AG04450 (cell line): ENCODE measurements around the gene VSIR. TPM values are rescaled to one million over a fixed set of nuclear protein-coding genes. Genes with fewer than 3 reads are reported as not detected.

Experiments
- CTCF ChIA-PET: fragments of 300-600, 350-600 bp; formaldehyde crosslinking; extraction: SDS; loops from one replicate; lab custom pipeline; 2022; ENCODE audit warnings: antibody characterized with exemption, inconsistent platforms; lab: Charles Lee
- POLR2A ChIA-PET: fragments of 350-600 bp; formaldehyde crosslinking; extraction: SDS; loops from one replicate; lab custom pipeline; 2021; ENCODE audit warnings: antibody characterized with exemption, inconsistent platforms; lab: Yijun Ruan, JAX
- DNase-seq: peaks from one replicate; pipeline ENCODE4 v3.0.0-alpha.2; 2011; ENCODE audit warnings: low read depth, low spot score
- H3K27ac ChIP-seq: one replicate; pipeline ENCODE4 v1.5.1; 2012; ENCODE audit warnings: low read depth, low read length, control low read depth
- H3K27me3 ChIP-seq: one replicate; pipeline ENCODE4 v1.6.0; 2012; ENCODE audit warnings: low read length; ENCODE audit not compliant: control insufficient read depth, insufficient read depth
- H3K4me3 ChIP-seq: 2 replicates; pipeline ENCODE4 v1.5.1; 2011; ENCODE audit warnings: mild to moderate bottlenecking, low read depth, low read length, control low read depth
- H3K9me3 ChIP-seq: 2 replicates; pipeline ENCODE4 v1.5.1; 2012; ENCODE audit warnings: low read length; ENCODE audit not compliant: control insufficient read depth, insufficient read depth
- CTCF ChIP-seq: IDR thresholded peaks from 2 replicates; pipeline ENCODE4 v1.5.1; 2011; ENCODE audit warnings: low read depth, low read length, control low read depth, inconsistent platforms
- polyA plus RNA-seq: library from polyadenylated mRNA; depleted of rRNA; stranded (reverse); fragments of >200 nt; gene quantifications from 2 replicates; pipeline ENCODE4 v1.2.3, GENCODE V29; 2011

VSIR gene
- polyA plus RNA-seq, 1 experiment = 22.1 TPM

DNA sequence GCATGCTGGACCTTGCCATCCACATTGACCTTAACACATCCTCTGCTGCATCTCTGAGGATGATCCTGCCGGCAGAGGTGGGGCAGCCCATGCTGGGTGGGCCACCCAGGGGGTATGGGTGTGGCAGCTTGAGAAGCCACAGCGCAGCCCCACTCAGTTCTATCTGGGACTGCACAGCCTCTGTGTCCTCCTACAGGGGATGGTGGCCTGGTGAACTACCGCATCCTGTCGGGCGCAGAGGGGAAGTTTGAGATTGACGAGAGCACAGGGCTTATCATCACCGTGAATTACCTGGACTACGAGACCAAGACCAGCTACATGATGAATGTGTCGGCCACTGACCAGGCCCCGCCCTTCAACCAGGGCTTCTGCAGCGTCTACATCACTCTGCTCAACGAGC, 41.5 kb downstream of the VSIR start:
- Histone ChIP-seq H3K27me3 (peaks cover 29% of the 10 kb centered on the region), H3K4me3 (no peak overlapping the region), H3K9me3 (no peaks in the 10 kb centered on the region; the same call in 1 of the 2 replicates), H3K27ac (no peak overlapping the region)
- ChIA-PET CTCF (no interaction called here), POLR2A (no interaction called here)
- no peak for DNase-seq
- TF ChIP-seq CTCF = no peak

GRCh38 chr10:71729161-71729636, 44.1 kb downstream of the VSIR start:
- H3K27ac ChIP-seq = no peak overlapping the region
- ChIA-PET POLR2A (no interaction called here), CTCF (no interaction called here)
- no peaks in the 10 kb centered on the region; the same call in 1 of the 2 replicates for H3K9me3 ChIP-seq
- peaks cover 23% of the 10 kb centered on the region for H3K27me3 ChIP-seq
- H3K4me3 ChIP-seq = no peak overlapping the region
- DNase-seq = no peak
- TF ChIP-seq CTCF = no peak

DNA sequence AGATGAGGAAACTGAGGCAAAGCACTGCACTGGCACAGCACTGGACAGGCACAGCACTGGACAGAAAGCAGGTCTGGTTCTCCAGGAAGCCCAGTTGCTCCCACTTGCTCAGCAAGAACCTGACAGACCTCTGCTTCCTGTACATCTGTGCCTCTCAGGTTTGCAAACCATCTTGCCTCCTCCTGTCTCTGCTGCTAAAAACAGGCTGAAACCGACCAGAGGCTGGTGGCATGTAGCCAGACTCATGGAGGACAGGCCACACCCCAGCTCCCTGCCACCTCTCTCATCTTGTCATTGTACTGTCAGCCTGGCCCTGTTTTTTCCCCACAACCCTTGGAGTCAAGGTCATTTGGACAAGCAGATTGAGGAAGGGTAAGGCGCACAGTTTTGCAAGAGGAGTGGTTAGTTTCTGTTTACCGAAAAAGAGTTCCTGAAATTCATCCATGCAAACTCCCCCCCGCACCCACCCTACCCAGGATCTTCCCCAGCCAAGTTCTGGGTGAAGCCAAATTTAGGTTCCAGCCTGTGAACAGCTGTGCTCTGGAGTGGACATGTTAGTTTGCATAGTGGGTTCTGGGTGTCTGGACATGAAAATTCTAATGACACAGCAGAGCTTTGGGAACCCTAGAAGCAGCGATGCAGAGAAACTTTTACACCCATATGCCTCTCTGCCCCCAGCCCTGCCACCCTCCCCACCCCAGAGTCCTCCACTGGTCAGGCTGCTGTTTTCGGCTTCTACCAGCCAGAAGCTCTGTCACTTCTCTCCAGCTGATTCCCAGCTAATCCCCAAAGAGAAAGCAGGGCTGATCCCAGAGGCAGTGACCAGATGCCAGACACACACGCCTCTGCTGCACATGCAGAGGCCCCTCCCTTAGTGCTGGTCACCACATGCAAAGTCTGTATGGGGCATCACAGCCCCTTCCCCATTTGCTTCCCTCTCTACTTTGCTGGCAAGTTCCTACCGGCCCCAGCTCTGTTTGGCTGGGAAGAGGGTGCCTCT, 45.3 kb downstream of the VSIR start:
- peaks cover 21% of the 10 kb centered on the region for H3K27me3 ChIP-seq
- TF ChIP-seq CTCF = no peak
- H3K27ac ChIP-seq = peak overlapping the region; percentile 24
- no peak overlapping the region for H3K4me3 ChIP-seq
- ChIA-PET POLR2A (interaction anchor here (0.6 to 1.2 kb wide), 3 partner anchors 12 to 276 kb away, joined by 3 to 4 read pairs (median 4); no protein-coding TSS in a partner anchor), CTCF (interaction anchor here (0.6 kb wide), 1 partner anchor 45 kb away, joined by 4 read pairs; the partner anchor contains the start of gene VSIR)
- no peaks in the 10 kb centered on the region; the same call in none of the 2 replicates for H3K9me3 ChIP-seq
- no peak for DNase-seq

- ChIA-PET CTCF (interaction anchor here (1.1 kb wide), 1 partner anchor 10 kb away, joined by 3 read pairs; no protein-coding TSS in a partner anchor), POLR2A (no interaction called here)
- Histone ChIP-seq H3K4me3 (no peak overlapping the region), H3K9me3 (peaks cover 4% of the 10 kb centered on the region), H3K27ac (no peak overlapping the region), H3K27me3 (peaks cover 21% of the 10 kb centered on the region)
- no peak for TF ChIP-seq CTCF
- no peak for DNase-seq
These were observed 46.1 kb downstream of the VSIR start for GRCh38 chr10:71727105-71727737.
